ENCODE data around the gene SCAP.
"Not testable (repeated sequence)": the region's sequence is repeated elsewhere in the genome, so short reads cannot be mapped to it uniquely, and the experiment has no call there.

SCAP gene

GRCh38 chr3:47491186-47491585, 15.4 kb upstream of the SCAP start:
- Histone ChIP-seq H3K4me2 (ENCODE audit: low read depth, low read length, poor library complexity, severe bottlenecking) (no peak overlapping the region), H3K27ac (ENCODE audit: low read depth, low read length) (no peak overlapping the region)

DNA sequence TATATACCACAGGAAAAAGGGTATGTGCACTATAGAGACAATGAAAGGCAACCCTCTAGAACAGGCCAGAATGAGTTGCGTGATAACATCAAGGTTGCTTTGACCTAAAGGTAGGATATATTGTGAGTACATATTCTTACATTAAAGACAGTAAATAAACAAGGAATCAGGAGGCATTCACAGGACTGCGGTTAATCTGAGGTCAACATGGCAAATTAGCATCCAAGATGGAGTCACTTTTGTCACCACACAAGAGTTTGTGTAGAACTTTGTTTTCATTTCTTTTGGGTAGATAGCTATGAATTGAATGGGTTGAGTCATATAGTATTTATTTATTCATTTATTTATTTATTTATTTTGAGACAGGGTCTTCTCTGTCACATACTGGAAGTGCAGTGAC, 11.5 kb upstream of the SCAP start:
- Histone ChIP-seq H2AFZ (ENCODE audit: low read depth, low read length, severe bottlenecking) (no peak overlapping the region), H4K20me1 (ENCODE audit: low read depth, low read length) (no peaks in the 10 kb centered on the region), H3K4me3 (ENCODE audit: insufficient read depth, low read length, poor library complexity, severe bottlenecking) (no peak overlapping the region), H3K9me3 (ENCODE audit: insufficient read depth, low read length) (no peaks in the 10 kb centered on the region), H3K79me2 (ENCODE audit: insufficient read depth, low read length) (no peaks in the 10 kb centered on the region), H3K9me2 (replicated peaks; ENCODE audit: insufficient read depth, low read length) (no peaks in the 10 kb centered on the region), H3F3A (ENCODE audit: insufficient read depth) (peaks cover 5% of the 10 kb centered on the region), H3K4me2 (ENCODE audit: low read depth, low read length, poor library complexity, severe bottlenecking) (no peak overlapping the region), H3K36me3 (ENCODE audit: low read length) (no peaks in the 10 kb centered on the region), H3K9ac (ENCODE audit: low read length) (no peak overlapping the region), H3K27me3 (ENCODE audit: low read length) (no peaks in the 10 kb centered on the region), H3K27ac (ENCODE audit: low read depth, low read length) (no peak overlapping the region)
- TF ChIP-seq CTCF (IDR thresholded peaks at IDR 0.05; ENCODE audit: insufficient read depth, low read length, poor library complexity, severe bottlenecking): no peak
- no peak for TF ChIP-seq EZH2phosphoT487 (conservative IDR thresholded peaks at IDR 0.05; ENCODE audit: low read length)

More at GRCh38 chr3:47491186-47491585, 15.4 kb upstream of the SCAP start:
- H3K36me3 ChIP-seq (ENCODE audit: low read length): peaks cover 7% of the 10 kb centered on the region; the same call in 1 of the 2 replicates
- no peak overlapping the region for H2AFZ ChIP-seq (ENCODE audit: low read depth, low read length, severe bottlenecking)
- H3K9me2 ChIP-seq (replicated peaks; ENCODE audit: insufficient read depth, low read length): no peaks in the 10 kb centered on the region
- H3K79me2 ChIP-seq (ENCODE audit: insufficient read depth, low read length): no peaks in the 10 kb centered on the region
- H3F3A ChIP-seq (ENCODE audit: insufficient read depth): no peaks in the 10 kb centered on the region
- H3K9ac ChIP-seq (ENCODE audit: low read length): no peak overlapping the region
- no peaks in the 10 kb centered on the region for H3K9me3 ChIP-seq (ENCODE audit: insufficient read depth, low read length)
- no peaks in the 10 kb centered on the region for H3K27me3 ChIP-seq (ENCODE audit: low read length)
- H3K4me3 ChIP-seq (ENCODE audit: insufficient read depth, low read length, poor library complexity, severe bottlenecking): no peak overlapping the region
- TF ChIP-seq CTCF (IDR thresholded peaks at IDR 0.05; ENCODE audit: insufficient read depth, low read length, poor library complexity, severe bottlenecking): no peak
- no peaks in the 10 kb centered on the region for H4K20me1 ChIP-seq (ENCODE audit: low read depth, low read length)

GRCh38 chr3:47485812-47486211, 10.1 kb upstream of the SCAP start:
- Histone ChIP-seq H3K9ac (ENCODE audit: low read length) (no peak overlapping the region), H3K79me2 (ENCODE audit: insufficient read depth, low read length) (no peaks in the 10 kb centered on the region), H3K9me3 (ENCODE audit: insufficient read depth, low read length) (no peaks in the 10 kb centered on the region), H3K36me3 (ENCODE audit: low read length) (no peaks in the 10 kb centered on the region), H2AFZ (ENCODE audit: low read depth, low read length, severe bottlenecking) (no peak overlapping the region), H3F3A (ENCODE audit: insufficient read depth) (peaks cover 8% of the 10 kb centered on the region), H3K9me2 (replicated peaks; ENCODE audit: insufficient read depth, low read length) (no peaks in the 10 kb centered on the region), H3K4me2 (ENCODE audit: low read depth, low read length, poor library complexity, severe bottlenecking) (no peak overlapping the region), H3K27me3 (ENCODE audit: low read length) (no peaks in the 10 kb centered on the region), H4K20me1 (ENCODE audit: low read depth, low read length) (no peaks in the 10 kb centered on the region), H3K4me3 (ENCODE audit: insufficient read depth, low read length, poor library complexity, severe bottlenecking) (no peak overlapping the region), H3K27ac (ENCODE audit: low read depth, low read length) (no peak overlapping the region)
- TF ChIP-seq CTCF (IDR thresholded peaks at IDR 0.05; ENCODE audit: insufficient read depth, low read length, poor library complexity, severe bottlenecking): no peak
- no peak for TF ChIP-seq EZH2phosphoT487 (conservative IDR thresholded peaks at IDR 0.05; ENCODE audit: low read length)

DNA sequence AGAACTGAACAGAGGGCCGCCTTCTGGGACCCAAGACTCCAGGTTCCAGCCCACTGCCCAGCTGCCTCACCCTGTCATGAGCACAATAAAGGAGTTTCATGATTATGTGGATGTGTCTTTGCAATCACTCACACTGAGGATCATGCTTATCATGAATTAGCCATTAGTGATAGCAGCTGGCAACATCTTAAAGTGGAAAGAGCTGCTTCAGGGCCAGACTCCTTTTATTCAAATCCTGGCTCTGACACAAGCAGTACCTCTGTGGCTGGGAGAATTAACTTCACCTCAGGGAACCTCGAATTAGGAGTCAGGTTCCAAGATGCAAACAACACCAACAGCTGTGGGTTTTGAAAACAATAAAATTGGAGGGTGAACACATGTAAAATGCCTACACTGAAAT, 6.6 kb upstream of the SCAP start:
- TF ChIP-seq EZH2phosphoT487 (conservative IDR thresholded peaks at IDR 0.05; ENCODE audit: low read length) (no peak), CTCF (IDR thresholded peaks at IDR 0.05; ENCODE audit: insufficient read depth, low read length, poor library complexity, severe bottlenecking) (no peak)
- Histone ChIP-seq H3K27me3 (ENCODE audit: low read length) (no peaks in the 10 kb centered on the region), H3K79me2 (ENCODE audit: insufficient read depth, low read length) (no peaks in the 10 kb centered on the region), H3K4me3 (ENCODE audit: insufficient read depth, low read length, poor library complexity, severe bottlenecking) (no peak overlapping the region), H3F3A (ENCODE audit: insufficient read depth) (peaks cover 8% of the 10 kb centered on the region), H3K4me2 (ENCODE audit: low read depth, low read length, poor library complexity, severe bottlenecking) (no peak overlapping the region), H3K9me2 (replicated peaks; ENCODE audit: insufficient read depth, low read length) (no peaks in the 10 kb centered on the region), H3K9me3 (ENCODE audit: insufficient read depth, low read length) (no peaks in the 10 kb centered on the region), H3K27ac (ENCODE audit: low read depth, low read length) (no peak overlapping the region), H2AFZ (ENCODE audit: low read depth, low read length, severe bottlenecking) (no peak overlapping the region), H3K9ac (ENCODE audit: low read length) (no peak overlapping the region), H4K20me1 (ENCODE audit: low read depth, low read length) (no peaks in the 10 kb centered on the region), H3K36me3 (ENCODE audit: low read length) (no peaks in the 10 kb centered on the region)

GRCh38 chr3:47481763-47482162, 6.0 kb upstream of the SCAP start:
- H3K79me2 ChIP-seq (ENCODE audit: insufficient read depth, low read length); H3K4me2 ChIP-seq (ENCODE audit: low read depth, low read length, poor library complexity, severe bottlenecking); H3K4me3 ChIP-seq (ENCODE audit: insufficient read depth, low read length, poor library complexity, severe bottlenecking); H4K20me1 ChIP-seq (ENCODE audit: low read depth, low read length); H3K36me3 ChIP-seq (ENCODE audit: low read length); H3F3A ChIP-seq (ENCODE audit: insufficient read depth); H3K9me2 ChIP-seq (replicated peaks; ENCODE audit: insufficient read depth, low read length); H3K9me3 ChIP-seq (ENCODE audit: insufficient read depth, low read length); H3K9ac ChIP-seq (ENCODE audit: low read length); H3K27me3 ChIP-seq (ENCODE audit: low read length); H3K27ac ChIP-seq (ENCODE audit: low read depth, low read length); H2AFZ ChIP-seq (ENCODE audit: low read depth, low read length, severe bottlenecking): not testable (repeated sequence)
